C4-2B (cell line): Measurements from ENCODE around the gene SLC29A4.

Experiments
- CTCF ChIP-seq: fragments of 450-650 bp; conservative IDR thresholded peaks from 2 replicates; pipeline ENCODE4 v1.5.1; 2017; ENCODE audit warnings: mild to moderate bottlenecking
- ZFX ChIP-seq: fragments of 450-650 bp; IDR thresholded peaks from 2 replicates; pipeline ENCODE4 v1.6.1; 2017

- no peak for TF ChIP-seq CTCF
- TF ChIP-seq ZFX: no peak
These were observed 33.0 kb downstream of the SLC29A4 start for GRCh38 chr7:5315761-5316160.
